ENCODE results near the gene TXNDC16. TPM values are rescaled to one million over a fixed set of nuclear protein-coding genes. Genes with fewer than 3 reads are reported as not detected.

Gene TXNDC16
- polyA plus RNA-seq, 3 donors = 2.6 to 4.1 (median 3.8) TPM

DNA sequence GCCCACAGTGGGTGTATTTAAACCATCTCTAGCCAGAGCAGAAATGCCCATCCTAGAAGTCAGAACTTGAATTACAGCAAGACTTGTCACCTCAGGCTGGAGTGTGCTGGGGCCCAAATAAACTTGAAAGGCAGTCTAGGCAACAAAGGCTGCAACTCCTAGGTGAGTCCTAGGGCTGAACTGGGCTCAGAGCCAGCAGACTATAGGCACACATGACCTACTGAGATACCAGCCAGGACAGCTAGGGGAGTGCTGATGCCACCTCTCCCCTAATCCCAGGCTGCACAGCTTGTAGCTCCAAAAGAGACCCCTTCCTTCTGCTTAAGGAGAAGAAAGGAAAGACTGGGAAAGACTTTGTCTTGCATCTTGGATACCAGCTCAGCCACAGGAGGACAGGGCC lies 106.0 kb downstream of the TXNDC16 start:
- Histone ChIP-seq H3K27ac (ENCODE audit: low read depth in 1 of 2, low read length in 2 of 2) (no peak overlapping the region), H3K27me3 (ENCODE audit: control insufficient read depth in 2 of 2, insufficient read depth in 2 of 2, low read length in 2 of 2) (no peaks in the 10 kb centered on the region), H3K4me2 (replicated peaks; ENCODE audit: extremely low read depth, low read length, poor library complexity, severe bottlenecking) (no peak overlapping the region), H2AFZ (ENCODE audit: insufficient read depth, low read depth, low read length, poor library complexity, severe bottlenecking) (no peak overlapping the region), H3K9me3 (replicated peaks in 1 of 2; ENCODE audit: control insufficient read depth in 1 of 2, insufficient read depth in 1 of 2, low read length in 2 of 2) (no peaks in the 10 kb centered on the region), H3K4me1 (ENCODE audit: control insufficient read depth in 1 of 2, insufficient read depth in 2 of 2, low read length in 2 of 2) (no peaks in the 10 kb centered on the region), H3K36me3 (replicated peaks in 1 of 2; ENCODE audit: control insufficient read depth in 1 of 2, insufficient read depth in 2 of 2, low read length in 2 of 2) (no peaks in the 10 kb centered on the region), H3K9ac (ENCODE audit: insufficient read depth, low read length, poor library complexity, severe bottlenecking) (no peak overlapping the region), H4K20me1 (ENCODE audit: insufficient read depth, low read length) (no peaks in the 10 kb centered on the region), H3K4me3 (replicated peaks in 1 of 3; ENCODE audit: low read depth in 2 of 3, low read length in 3 of 3) (no peak overlapping the region), H3K79me2 (ENCODE audit: insufficient read depth, low read length) (no peaks in the 10 kb centered on the region)
- H3K36me3 Mint-ChIP-seq = peaks cover 16 to 33% of the 10 kb centered on the region in 2 donors
- TF ChIP-seq CTCF (IDR thresholded peaks at IDR 0.05) = no peak
- peaks cover 2 to 13% (median 5%) of the 10 kb centered on the region in 7 donors for H3K9me3 Mint-ChIP-seq
- H3K27ac Mint-ChIP-seq = no peak overlapping the region
- DNase-seq = no peak
- intact Hi-C loops (cut with micrococcal nuclease) = no loop called here
- peaks cover 3% of the 10 kb centered on the region for H3K4me1 Mint-ChIP-seq
- no peak overlapping the region for H3K4me3 Mint-ChIP-seq
- no peaks in the 10 kb centered on the region for H3K27me3 Mint-ChIP-seq (ENCODE audit: low read depth in 3 of 3)

DNA sequence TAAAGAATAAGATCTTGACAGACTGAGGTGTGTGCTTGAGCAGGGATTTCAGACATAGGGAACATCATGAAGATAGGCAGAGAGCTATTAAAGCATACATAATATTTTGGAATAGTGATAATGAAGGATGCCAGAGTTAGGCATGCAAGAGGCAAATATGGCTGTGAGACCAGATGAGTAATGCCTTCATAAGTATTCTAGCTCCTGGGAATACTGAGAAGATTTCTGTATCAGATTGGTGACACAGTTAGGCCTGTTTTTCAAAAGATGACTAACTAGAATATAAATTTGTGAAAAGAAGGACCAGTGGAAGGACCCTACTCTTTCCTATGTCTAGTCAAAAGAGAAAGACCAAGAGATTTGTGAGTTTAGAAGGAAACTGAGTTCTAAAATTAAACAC lies 108.8 kb downstream of the TXNDC16 start:
- Histone ChIP-seq H3K4me1 (ENCODE audit: control insufficient read depth in 1 of 2, insufficient read depth in 2 of 2, low read length in 2 of 2) (no peaks in the 10 kb centered on the region), H3K4me3 (replicated peaks in 1 of 3; ENCODE audit: low read depth in 2 of 3, low read length in 3 of 3) (no peak overlapping the region), H3K9ac (ENCODE audit: insufficient read depth, low read length, poor library complexity, severe bottlenecking) (no peak overlapping the region), H3K79me2 (ENCODE audit: insufficient read depth, low read length) (no peaks in the 10 kb centered on the region), H2AFZ (ENCODE audit: insufficient read depth, low read depth, low read length, poor library complexity, severe bottlenecking) (no peak overlapping the region), H3K27me3 (ENCODE audit: control insufficient read depth in 2 of 2, insufficient read depth in 2 of 2, low read length in 2 of 2) (no peaks in the 10 kb centered on the region), H4K20me1 (ENCODE audit: insufficient read depth, low read length) (no peaks in the 10 kb centered on the region), H3K27ac (ENCODE audit: low read depth in 1 of 2, low read length in 2 of 2) (no peak overlapping the region), H3K36me3 (replicated peaks in 1 of 2; ENCODE audit: control insufficient read depth in 1 of 2, insufficient read depth in 2 of 2, low read length in 2 of 2) (peaks cover 0 to 7% of the 10 kb centered on the region in 2 donors), H3K9me3 (replicated peaks in 1 of 2; ENCODE audit: control insufficient read depth in 1 of 2, insufficient read depth in 1 of 2, low read length in 2 of 2) (no peaks in the 10 kb centered on the region), H3K4me2 (replicated peaks; ENCODE audit: extremely low read depth, low read length, poor library complexity, severe bottlenecking) (no peak overlapping the region)
- Mint-ChIP-seq H3K4me3 (no peak overlapping the region), H3K27ac (no peak overlapping the region), H3K36me3 (peaks cover 10 to 21% of the 10 kb centered on the region in 2 donors), H3K4me1 (peaks cover 3% of the 10 kb centered on the region), H3K27me3 (ENCODE audit: low read depth in 3 of 3) (no peaks in the 10 kb centered on the region), H3K9me3 (peaks cover 0 to 7% (median 4%) of the 10 kb centered on the region in 7 donors)
- no peak for DNase-seq
- no peak for TF ChIP-seq CTCF (IDR thresholded peaks at IDR 0.05)
- intact Hi-C loops (cut with micrococcal nuclease) = no loop called here
